HepG2 (cell line): ENCODE measurements around the gene ACSL3. TPM values are rescaled to one million over a fixed set of nuclear protein-coding genes. Genes with fewer than 3 reads are reported as not detected.

ENCODE experiments used
- BHLHE40 ChIP-seq: IDR thresholded peaks from 2 replicates; pipeline ENCODE4 v1.6.1; 2011; ENCODE audit warnings: low read length, improper control_type of control experiment
- KDM5B ChIP-seq: sonication (generic); formaldehyde crosslinking; IDR thresholded peaks from 2 replicates; pipeline ENCODE4 v1.4.0; 2020; ENCODE audit warnings: missing genetic modification reagents, mild to moderate bottlenecking, borderline replicate concordance
- MTA1 ChIP-seq: sonication (generic); formaldehyde crosslinking; IDR thresholded peaks from 2 replicates; pipeline ENCODE4 v1.4.0; 2020; ENCODE audit warnings: missing genetic modification reagents, mild to moderate bottlenecking, borderline replicate concordance
- NFIC ChIP-seq: IDR thresholded peaks from 2 replicates; pipeline ENCODE4 v1.6.1; 2012; ENCODE audit warnings: mild to moderate bottlenecking, low read length, inconsistent platforms
- NONO ChIP-seq, 2 experiments: fragments of 450-650 bp in 1 of 2; sonication (generic) in 1 of 2; formaldehyde crosslinking in 1 of 2; IDR thresholded peaks in 1 of 2; conservative IDR thresholded peaks in 1 of 2; 2 replicates each; pipeline versions ENCODE4 v1.6.1 to v1.8.0; 2017 to 2022; ENCODE audit warnings: mild to moderate bottlenecking in 1 of 2, missing genetic modification reagents in 1 of 2, moderate library complexity in 1 of 2
- POLR2AphosphoS2 ChIP-seq: IDR thresholded peaks from 2 replicates; pipeline ENCODE4 v1.6.1; 2011; ENCODE audit warnings: low read depth, low read length, improper control_type of control experiment
- RBM22 ChIP-seq: fragments of 200-400 bp; formaldehyde crosslinking; optimal IDR thresholded peaks from 2 replicates; pipeline ENCODE3; 2017; ENCODE audit warnings: mild to moderate bottlenecking, low read length, moderate library complexity
- SCMH1 ChIP-seq: sonication (generic); formaldehyde crosslinking; IDR thresholded peaks from 2 replicates; pipeline ENCODE4 v1.9.0; 2021; ENCODE audit warnings: missing genetic modification reagents, mild to moderate bottlenecking, borderline replicate concordance
- SKI ChIP-seq: fragments of 450-650 bp; IDR thresholded peaks from one replicate; pipeline ENCODE4 v1.6.1; 2018; ENCODE audit warnings: mild to moderate bottlenecking; ENCODE audit not compliant: partially characterized antibody
- SMYD3 ChIP-seq: sonication (generic); formaldehyde crosslinking; IDR thresholded peaks from 2 replicates; pipeline ENCODE4 v1.8.1; 2023; ENCODE audit warnings: mild to moderate bottlenecking, missing genetic modification reagents
- ZBTB44 ChIP-seq: sonication (generic); formaldehyde crosslinking; IDR thresholded peaks from 2 replicates; pipeline ENCODE4 v1.4.0; 2020; ENCODE audit warnings: missing genetic modification reagents
- ZFAT ChIP-seq: sonication (generic); formaldehyde crosslinking; conservative IDR thresholded peaks from 2 replicates; pipeline ENCODE4 v1.8.1; 2023; ENCODE audit warnings: missing genetic modification reagents, inconsistent platforms
- ZFP62 ChIP-seq: sonication (generic); formaldehyde crosslinking; IDR thresholded peaks from 2 replicates; pipeline ENCODE4 v1.4.0; 2020; ENCODE audit warnings: missing genetic modification reagents
- ZMYM4 ChIP-seq: sonication (generic); formaldehyde crosslinking; IDR thresholded peaks from 2 replicates; pipeline ENCODE4 v1.8.1; 2023; ENCODE audit warnings: mild to moderate bottlenecking, missing genetic modification reagents
- ZNF274 ChIP-seq: sonication (generic); formaldehyde crosslinking; IDR thresholded peaks from 2 replicates; pipeline ENCODE4 v1.5.1; 2020; ENCODE audit warnings: mild to moderate bottlenecking, missing genetic modification reagents
- ZNF572 ChIP-seq: sonication (generic); formaldehyde crosslinking; IDR thresholded peaks from 2 replicates; pipeline ENCODE4 v1.5.1; 2020; ENCODE audit warnings: mild to moderate bottlenecking, missing genetic modification reagents
- ZNF576 ChIP-seq: sonication (generic); formaldehyde crosslinking; IDR thresholded peaks from 2 replicates; pipeline ENCODE4 v1.4.0; 2020; ENCODE audit warnings: mild to moderate bottlenecking, missing genetic modification reagents
- ZNF598 ChIP-seq: sonication (generic); formaldehyde crosslinking; IDR thresholded peaks from 2 replicates; pipeline ENCODE4 v1.5.1; 2020; ENCODE audit warnings: mild to moderate bottlenecking, missing genetic modification reagents, borderline replicate concordance
- ZNF614 ChIP-seq: IDR thresholded peaks from 2 replicates; pipeline ENCODE4 v1.6.1; 2018; ENCODE audit warnings: missing biosample characterization, missing genetic modification reagents, inconsistent platforms, borderline replicate concordance
- ZNF790 ChIP-seq: sonication (generic); formaldehyde crosslinking; IDR thresholded peaks from 2 replicates; pipeline ENCODE4 v1.8.0; 2022; ENCODE audit warnings: missing genetic modification reagents, mild to moderate bottlenecking, borderline replicate concordance
- polyA plus RNA-seq, 8 experiments: library from polyadenylated mRNA; depleted of rRNA in 3 of 8; stranded (reverse) in 7 of 8; unstranded in 1 of 8; fragments of >200 nt; fragmentation: Illumina TruSeq in 4 of 8; extraction: Trizol in 4 of 8; gene quantifications; 2 replicates each; pipeline versions ENCODE4 v1.2.1 to v1.2.3, GENCODE V29; 2011 to 2016; ENCODE audit warnings: low read depth in 4 of 8, missing spikeins in 1 of 8, mixed read lengths in 1 of 8; ENCODE audit not compliant: insufficient read depth in 1 of 8
- total RNA-seq, 5 experiments: library from RNA; depleted of rRNA; stranded (reverse); fragments of >200 nt; fragmentation: Illumina TruSeq; extraction: Trizol; gene quantifications; 2 replicates each; pipeline ENCODE4 v1.2.3, GENCODE V29; 2016; ENCODE audit warnings: low read depth in 1 of 5
- TF ChIP-seq, protein P1 (sequence below): sonication (generic); formaldehyde crosslinking; IDR thresholded peaks from 2 replicates; pipeline ENCODE4 v1.4.0; 2020; ENCODE audit warnings: mild to moderate bottlenecking, missing genetic modification reagents

Gene ACSL3
- total and polyA plus RNA-seq, 2 of the 13 experiments (the other 11 are each of a cell fraction or from before 2014, with no cell fraction given): 305 to 365 TPM

- TF ChIP-seq KDM5B (CRISPR knock-in tag): no peak
- TF ChIP-seq NFIC: no peak
- TF ChIP-seq ZNF576 (CRISPR knock-in tag): no peak
- no peak for TF ChIP-seq ZBTB44 (CRISPR knock-in tag)
- TF ChIP-seq ZFAT (CRISPR knock-in tag): no peak
- no peak for TF ChIP-seq SMYD3 (CRISPR knock-in tag)
- TF ChIP-seq ZFP62 (CRISPR knock-in tag): no peak
- TF ChIP-seq SKI: no peak
- TF ChIP-seq MTA1 (CRISPR knock-in tag): no peak
- TF ChIP-seq ZNF598 (CRISPR knock-in tag): no peak
- TF ChIP-seq POLR2AphosphoS2: peak; percentile 94
- TF ChIP-seq ZNF274 (CRISPR knock-in tag): no peak
- TF ChIP-seq, protein P1, sequence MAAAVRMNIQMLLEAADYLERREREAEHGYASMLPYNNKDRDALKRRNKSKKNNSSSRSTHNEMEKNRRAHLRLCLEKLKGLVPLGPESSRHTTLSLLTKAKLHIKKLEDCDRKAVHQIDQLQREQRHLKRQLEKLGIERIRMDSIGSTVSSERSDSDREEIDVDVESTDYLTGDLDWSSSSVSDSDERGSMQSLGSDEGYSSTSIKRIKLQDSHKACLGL (CRISPR knock-in tag): no peak
- no peak for TF ChIP-seq ZNF614
- no peak for TF ChIP-seq ZMYM4 (CRISPR knock-in tag)
- TF ChIP-seq ZNF572 (CRISPR knock-in tag): no peak
- no peak for TF ChIP-seq SCMH1 (CRISPR knock-in tag)
- no peak for TF ChIP-seq BHLHE40
- no peak for TF ChIP-seq NONO (IDR thresholded peaks at IDR 0.05)
- TF ChIP-seq NONO (CRISPR knock-in tag; conservative IDR thresholded peaks at IDR 0.05): no peak
- peak; percentile 34 for TF ChIP-seq RBM22
- no peak for TF ChIP-seq ZNF790 (CRISPR knock-in tag)
Observed at GRCh38 chr2:222949690-222950323, 89.0 kb downstream of the ACSL3 start (continued).
